ENCODE data around the gene CASP7. TPM values are rescaled to one million over a fixed set of nuclear protein-coding genes. Genes with fewer than 3 reads are reported as not detected.
A peak's percentile ranks its signal among the peaks of the same experiment; 100 is the strongest.

The CASP7 gene
- total RNA-seq, 2 donors from 2014 or later = 7.2 to 9.5 TPM

- H3K4me1 ChIP-seq = no peaks in the 10 kb centered on the region
Measured at GRCh38 chr10:113661332-113661731, 18.4 kb upstream of the CASP7 start.

GRCh38 chr10:113663142-113663541, 16.6 kb upstream of the CASP7 start:
- Histone ChIP-seq H3K4me1 (no peaks in the 10 kb centered on the region), H3K9me3 (no peaks in the 10 kb centered on the region), H3K4me3 (peak overlapping the region; percentile 40 to 47), H3K27ac (peak overlapping the region; percentile 74 to 95), H3K27me3 (no peaks in the 10 kb centered on the region), H3K36me3 (peaks cover 15% of the 10 kb centered on the region)
- DNase-seq (ENCODE audit: low spot score) = no peak
- TF ChIP-seq CTCF (IDR thresholded peaks at IDR 0.05) = no peak

More at GRCh38 chr10:113661332-113661731, 18.4 kb upstream of the CASP7 start:
- H3K9me3 ChIP-seq = no peaks in the 10 kb centered on the region
- DNase-seq (ENCODE audit: low spot score) = no peak
- H3K27ac ChIP-seq = peak overlapping the region; percentile 74 to 95
- H3K4me3 ChIP-seq = peak overlapping the region; percentile 2 to 47
- H3K36me3 ChIP-seq = peaks cover 33% of the 10 kb centered on the region
- H3K27me3 ChIP-seq = no peaks in the 10 kb centered on the region
- TF ChIP-seq CTCF (IDR thresholded peaks at IDR 0.05) = no peak

GRCh38 chr10:113663908-113664307, 15.8 kb upstream of the CASP7 start, which contains the start of gene NRAP:
Gene NRAP, minus strand, starts transcription at chr10:113664041. Its CDS starts 159 bp downstream, at chr10:113663882.
- DNase-seq (ENCODE audit: low spot score) = no peak
- Histone ChIP-seq H3K4me1 (no peaks in the 10 kb centered on the region), H3K27ac (peak within 1 kb of the TSS; percentile 74 to 95), H3K9me3 (no peaks in the 10 kb centered on the region), H3K27me3 (no peaks in the 10 kb centered on the region), H3K36me3 (peaks cover 11% of the 10 kb centered on the region), H3K4me3 (peak within 1 kb of the TSS; percentile 40 to 47)
- TF ChIP-seq CTCF (IDR thresholded peaks at IDR 0.05) = no peak

- Histone ChIP-seq H3K9me3 (no peaks in the 10 kb centered on the region), H3K27me3 (no peaks in the 10 kb centered on the region), H3K4me3 (no peak overlapping the region), H3K36me3 (peaks cover 7% of the 10 kb centered on the region), H3K4me1 (no peaks in the 10 kb centered on the region), H3K27ac (peak overlapping the region in 1 of 2 donors; percentile 95)
- no peak for DNase-seq (ENCODE audit: low spot score)
- no peak for TF ChIP-seq CTCF (IDR thresholded peaks at IDR 0.05)
Measured at GRCh38 chr10:113665352-113665751, 14.4 kb upstream of the CASP7 start.

GRCh38 chr10:113665806-113666354, 13.8 kb upstream of the CASP7 start:
- Histone ChIP-seq H3K36me3 (peaks cover 1% of the 10 kb centered on the region), H3K27me3 (no peaks in the 10 kb centered on the region), H3K27ac (no peak overlapping the region), H3K4me3 (no peak overlapping the region), H3K9me3 (no peaks in the 10 kb centered on the region), H3K4me1 (no peaks in the 10 kb centered on the region)
- DNase-seq (ENCODE audit: low spot score) = no peak
- no peak for TF ChIP-seq CTCF (IDR thresholded peaks at IDR 0.05)
